Breast epithelium (tissue), 3 donors: Measurements from ENCODE around the gene FGFBP2.

Source experiments
- CTCF ChIP-seq, 3 donors: fragments of 450-650 bp; IDR thresholded peaks; one replicate each; pipeline ENCODE4 v1.5.1; 2016 to 2017; ENCODE audit warnings: antibody characterized with exemption in 3 of 3, mild to moderate bottlenecking in 3 of 3, moderate library complexity in 3 of 3
- POLR2A ChIP-seq: fragments of 450-650 bp; IDR thresholded peaks from one replicate; pipeline ENCODE4 v1.6.1; 2016; ENCODE audit warnings: antibody characterized with exemption, mild to moderate bottlenecking, moderate library complexity
- POLR2AphosphoS5 ChIP-seq, 3 donors: sonication (generic); formaldehyde crosslinking; IDR thresholded peaks; one replicate each; pipeline ENCODE4 v1.6.1; 2017; ENCODE audit warnings: antibody characterized with exemption in 3 of 3

- TF ChIP-seq CTCF (IDR thresholded peaks at IDR 0.05) (no peak), POLR2A (no peak), POLR2AphosphoS5 (IDR thresholded peaks at IDR 0.05) (no peak)
These were observed 11.2 kb downstream of the FGFBP2 start for GRCh38 chr4:15951781-15952180.
